ENCODE results near the gene MYL1. TPM values are rescaled to one million over a fixed set of nuclear protein-coding genes. Genes with fewer than 3 reads are reported as not detected.

The MYL1 gene
- not detected in 2 replicates for total RNA-seq (2014; rRNA removed; shearing (Covaris generic))
- not detected in 2 replicates for polyA plus RNA-seq (2014; cell fraction: nucleus; rRNA removed)

DNA sequence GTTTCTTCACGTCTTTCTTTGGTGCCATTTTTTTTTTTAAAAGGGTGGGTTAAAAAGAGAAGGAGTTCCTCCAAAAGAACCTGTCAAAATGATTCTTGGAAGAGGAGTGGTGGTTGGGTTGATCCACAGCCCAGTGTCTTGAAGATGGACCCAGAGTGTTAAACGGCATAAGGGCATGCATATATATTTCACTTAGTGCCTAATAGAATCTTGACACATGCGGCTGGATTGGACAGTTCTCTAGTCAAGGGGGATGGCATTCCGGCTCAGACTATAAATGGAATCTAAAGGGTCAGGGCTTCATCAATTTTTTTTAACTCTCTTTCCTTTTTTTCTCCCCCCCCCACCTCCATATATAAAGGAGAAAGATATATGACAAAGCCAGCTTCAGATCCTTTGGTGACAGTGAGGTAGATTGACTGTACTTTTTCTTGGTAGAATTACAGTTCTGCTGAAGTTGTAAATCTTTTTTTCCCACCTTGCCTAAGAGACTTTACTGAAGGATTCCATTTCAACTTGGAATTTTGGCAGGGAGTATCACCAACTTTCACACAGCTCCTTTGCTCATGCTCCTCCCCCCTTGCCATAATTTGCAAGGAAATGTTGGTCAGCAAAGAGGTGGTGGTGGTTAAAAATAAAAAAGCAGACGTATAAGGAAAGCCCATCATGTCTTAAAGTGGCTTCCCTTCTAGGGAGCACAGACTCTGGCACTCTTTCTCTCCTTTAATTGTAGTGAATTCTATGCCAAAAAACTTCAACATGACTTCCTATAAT lies at the start of gene MYL1:
Gene MYL1, minus strand, starts transcription at position 160 of the 774 bp plus-strand sequence. Its CDS starts 132 bp downstream, at position 28.
- DNase-seq (ENCODE audit: extremely low read depth, low read depth): no peak

DNA sequence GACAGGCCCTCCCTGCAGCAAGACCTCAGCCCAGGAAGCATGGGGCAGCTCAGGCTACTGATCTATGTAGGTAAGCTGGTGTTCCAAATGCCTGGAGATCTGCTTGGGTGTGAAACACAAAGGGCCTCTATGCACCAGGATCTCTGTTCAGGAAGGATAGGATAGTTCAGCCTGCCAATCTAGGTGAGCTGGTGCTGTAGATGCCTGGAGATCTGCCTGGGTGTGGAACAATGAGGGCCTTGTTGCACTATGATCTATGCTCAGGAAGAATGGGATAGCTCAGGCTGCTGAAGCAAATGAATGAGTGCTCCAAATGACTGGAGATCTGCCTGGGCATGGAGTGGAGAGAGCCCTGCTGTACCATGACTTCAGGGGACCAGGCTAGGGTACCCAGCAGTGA lies 48.9 kb upstream of the MYL1 start:
- no peak for DNase-seq (ENCODE audit: extremely low read depth, low read depth)

DNA sequence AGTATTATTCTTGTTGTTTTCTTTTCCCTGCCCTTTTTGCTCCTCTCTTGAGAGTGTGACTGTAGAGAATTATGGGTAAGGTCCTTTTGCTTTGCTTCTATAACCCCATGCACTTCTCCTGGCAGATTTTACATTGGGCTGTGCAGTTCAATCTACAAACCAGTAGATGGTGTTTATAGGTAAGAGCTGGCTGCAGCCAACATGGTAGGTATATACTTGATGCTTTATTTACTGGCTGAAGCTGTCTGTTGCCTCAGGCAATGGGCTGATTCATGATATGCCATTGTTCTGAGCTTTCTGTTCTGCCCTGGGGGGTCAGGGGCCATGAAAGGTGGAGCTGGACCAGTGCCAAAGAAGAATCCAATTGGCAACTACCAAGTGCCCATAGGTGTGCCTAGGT lies 48.3 kb upstream of the MYL1 start:
- no peak for DNase-seq (ENCODE audit: extremely low read depth, low read depth)

DNA sequence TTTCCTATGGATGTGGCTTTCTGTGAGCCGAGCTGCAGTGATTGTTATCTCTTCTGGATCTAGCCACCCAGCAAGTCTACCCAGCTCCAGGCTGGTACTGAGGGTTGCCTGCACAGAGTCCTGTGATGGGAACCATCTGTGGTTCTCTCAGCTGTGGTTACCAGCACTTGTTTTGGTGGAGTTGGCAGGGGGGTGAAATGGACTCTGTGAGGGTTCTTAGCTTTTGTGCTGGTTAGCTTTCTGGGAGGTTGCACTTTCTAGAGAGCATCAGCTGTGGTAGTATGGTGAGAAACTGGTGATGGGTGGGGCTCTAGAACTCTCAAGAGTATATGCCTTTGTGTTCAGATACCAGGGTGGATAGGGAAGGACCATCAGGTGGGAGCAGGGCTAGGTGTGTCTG lies 45.4 kb upstream of the MYL1 start:
- no peak for DNase-seq (ENCODE audit: extremely low read depth, low read depth)

DNA sequence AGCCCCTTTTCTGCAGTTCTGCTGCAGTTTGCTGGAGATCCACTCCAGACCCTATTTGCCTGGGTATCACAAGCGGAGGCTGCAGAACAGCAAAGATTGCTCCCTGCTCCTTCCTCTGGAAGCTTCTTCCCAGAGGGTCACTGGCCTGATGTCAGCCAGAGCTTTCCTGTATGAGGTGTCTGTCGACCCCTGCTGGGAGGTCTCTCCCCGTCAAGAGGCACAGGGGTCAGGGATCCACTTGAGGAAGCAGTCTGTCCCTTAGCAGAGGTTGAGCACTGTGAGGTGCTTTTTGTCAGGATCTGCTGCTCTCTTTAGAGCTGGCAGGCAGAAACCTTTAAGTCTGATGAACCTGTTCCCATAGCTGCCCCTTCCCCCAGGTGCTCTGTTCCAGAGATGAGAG lies 42.0 kb upstream of the MYL1 start:
- DNase-seq (ENCODE audit: extremely low read depth, low read depth): no peak

DNA sequence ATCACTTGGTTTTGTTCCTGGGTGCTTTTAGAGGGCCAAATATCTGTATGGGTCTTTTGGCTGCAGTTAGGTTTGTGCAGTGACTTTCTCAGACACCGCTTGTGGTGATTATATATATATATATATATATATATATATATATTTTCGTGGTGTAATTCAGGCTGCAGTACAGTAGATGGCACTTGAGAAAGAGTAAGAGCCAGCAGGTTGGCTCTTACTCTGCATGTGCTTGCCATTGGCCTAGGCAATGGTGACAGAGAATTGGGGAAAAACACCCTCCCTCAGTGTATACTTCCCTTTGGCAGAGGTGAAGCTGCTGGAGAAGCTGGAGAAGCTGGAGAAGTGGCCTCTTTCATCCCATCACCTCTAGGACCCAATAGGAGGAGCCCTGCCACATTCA lies 22.2 kb upstream of the MYL1 start:
- DNase-seq (ENCODE audit: extremely low read depth, low read depth): no peak

DNA sequence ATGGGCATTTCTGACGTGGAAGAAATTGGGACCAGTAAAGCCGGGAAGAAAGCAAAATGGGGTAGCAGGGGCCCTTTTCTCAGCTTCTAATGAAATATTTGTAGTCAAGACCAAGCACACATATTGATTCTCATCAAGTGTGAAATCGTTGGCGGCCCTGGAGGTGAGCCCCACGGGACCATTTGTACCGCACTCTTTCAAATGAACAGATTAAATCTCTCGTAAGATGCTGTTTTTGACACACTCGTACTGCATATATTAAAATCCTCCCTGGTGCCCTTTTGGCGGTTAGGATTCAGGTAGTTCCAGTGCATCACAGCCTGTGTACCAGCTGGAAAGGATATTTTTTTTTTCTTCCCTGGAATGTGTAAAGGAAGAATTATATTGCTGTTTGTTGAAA lies 9.9 kb upstream of the MYL1 start:
- no peak for DNase-seq (ENCODE audit: extremely low read depth, low read depth)

DNA sequence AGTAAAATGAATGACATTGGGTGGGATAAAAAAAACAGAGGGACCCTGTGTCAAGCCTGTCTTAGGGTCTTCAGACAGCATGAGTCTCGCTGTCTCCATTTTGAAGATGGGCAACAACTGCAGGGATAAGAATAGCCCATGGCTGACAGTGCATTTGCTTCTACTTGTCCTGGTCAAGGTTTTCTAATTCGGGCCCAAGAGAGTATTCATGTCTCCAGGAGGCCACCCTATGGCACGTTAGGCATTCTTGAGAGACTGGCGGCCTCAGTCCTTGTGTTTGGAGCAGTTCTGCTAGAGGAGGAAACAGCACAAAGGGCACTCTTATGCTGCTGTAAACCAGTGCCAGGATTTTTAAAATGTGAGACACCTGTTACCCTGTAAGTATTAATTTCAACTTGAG lies 9.5 kb upstream of the MYL1 start:
- no peak for DNase-seq (ENCODE audit: extremely low read depth, low read depth)

DNA sequence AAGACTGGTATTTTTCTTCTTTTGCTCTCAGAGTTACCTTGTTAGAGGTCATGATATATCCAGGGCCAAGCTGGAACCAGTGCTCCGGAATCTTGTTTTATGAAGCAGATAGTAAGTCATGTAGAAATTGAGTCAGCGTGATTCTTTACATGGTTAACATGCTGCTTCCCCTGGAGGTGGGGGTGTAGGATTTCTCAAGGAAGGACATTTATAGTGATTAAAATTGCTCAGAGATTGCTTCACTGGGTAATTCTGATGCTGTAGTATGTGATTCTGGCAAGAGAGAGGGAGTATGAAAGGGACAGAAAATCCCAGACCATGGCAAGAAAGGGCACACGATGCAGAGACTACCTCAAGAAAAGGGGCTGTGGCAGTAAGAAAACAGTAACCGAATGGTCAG lies 8.0 kb upstream of the MYL1 start:
- DNase-seq (ENCODE audit: extremely low read depth, low read depth): no peak

DNA sequence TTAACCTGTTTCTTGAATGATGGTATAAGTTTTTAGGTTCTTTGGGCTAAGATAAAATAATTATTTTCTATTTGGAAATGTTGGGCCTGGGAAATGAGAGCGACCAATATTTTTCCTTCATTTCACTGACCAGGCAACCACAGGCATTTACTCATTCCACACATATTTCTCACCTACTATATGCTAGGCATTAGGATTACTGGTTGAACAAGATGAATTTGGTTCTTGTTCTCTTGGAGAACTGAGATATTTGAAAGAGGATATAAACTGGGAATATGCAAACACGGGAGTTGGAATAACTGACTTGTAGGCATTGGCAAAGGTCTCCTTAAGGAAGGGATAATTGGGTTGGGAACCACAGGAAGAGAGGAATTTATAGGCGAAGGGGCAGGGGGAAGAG lies 3.9 kb upstream of the MYL1 start:
- DNase-seq (ENCODE audit: extremely low read depth, low read depth): no peak

DNA sequence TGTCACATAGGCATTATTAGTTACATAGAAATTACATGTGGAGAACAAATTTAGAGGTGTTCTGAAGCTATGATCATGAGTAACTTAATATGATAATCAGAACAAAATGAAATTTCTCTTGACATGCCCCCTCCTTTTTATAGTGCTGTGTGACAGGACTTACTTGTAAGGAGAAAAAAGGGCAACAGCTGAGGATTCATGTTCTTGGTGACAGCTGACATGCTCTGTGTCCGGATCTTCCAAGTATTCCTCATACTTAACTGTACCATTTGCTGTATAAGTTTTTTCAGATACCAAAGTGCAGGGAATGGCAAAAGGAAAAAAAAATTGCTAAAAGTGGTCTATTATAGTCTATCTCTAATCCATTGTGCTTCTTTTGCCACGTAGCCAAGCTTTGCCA lies 3.5 kb upstream of the MYL1 start:
- no peak for DNase-seq (ENCODE audit: extremely low read depth, low read depth)

DNA sequence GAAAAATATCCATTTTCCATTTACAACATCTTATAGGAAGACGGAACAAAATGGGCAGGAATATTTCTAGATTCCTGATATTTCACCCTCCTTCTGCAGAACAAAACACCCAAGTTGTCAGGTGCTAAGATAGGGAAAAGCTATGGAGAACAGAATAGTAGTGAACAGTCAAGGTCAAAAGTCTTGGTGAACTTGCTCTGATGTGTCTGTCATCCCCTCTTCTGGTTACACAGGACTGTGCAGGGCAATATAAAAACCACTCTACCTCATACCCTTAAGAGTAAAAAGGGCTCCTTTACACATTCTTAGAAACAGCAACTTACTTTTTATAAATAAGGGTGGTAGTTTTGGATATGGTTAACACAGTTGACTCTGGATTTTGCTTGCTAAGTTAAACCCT lies 4.4 kb downstream of the MYL1 start:
- DNase-seq (ENCODE audit: extremely low read depth, low read depth): no peak

DNA sequence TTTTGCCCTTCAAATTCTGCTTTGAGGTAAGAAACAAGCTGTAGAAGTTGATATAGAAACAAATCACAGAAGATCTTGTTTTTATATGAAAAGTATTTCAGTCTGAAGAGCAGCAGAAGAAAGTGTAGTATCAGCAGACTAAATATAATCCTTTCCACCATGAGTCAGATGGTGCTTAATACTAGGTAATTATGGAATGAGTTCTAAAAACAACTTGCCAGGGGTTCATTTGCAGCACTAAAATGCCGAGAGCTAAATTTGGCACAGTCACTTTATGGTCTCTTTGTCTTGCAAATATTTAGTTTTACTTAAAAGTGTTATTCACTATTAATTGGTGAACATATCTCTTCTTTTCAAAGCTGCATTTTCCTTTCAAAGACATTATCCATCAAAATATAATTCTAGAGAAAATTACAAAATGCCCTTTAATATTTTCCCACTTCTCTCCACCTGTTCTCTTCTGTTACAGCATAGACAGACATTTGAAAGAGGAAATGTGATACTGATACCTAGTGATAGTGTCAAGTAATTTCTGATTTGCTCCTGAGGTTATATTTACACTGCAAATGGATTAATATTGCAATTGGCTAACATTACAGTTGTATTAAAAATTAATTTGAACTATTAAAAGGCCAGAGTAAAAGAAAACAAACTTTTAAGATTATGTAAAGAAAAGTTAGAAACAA lies 5.3 kb downstream of the MYL1 start:
- DNase-seq (ENCODE audit: extremely low read depth, low read depth): no peak

DNA sequence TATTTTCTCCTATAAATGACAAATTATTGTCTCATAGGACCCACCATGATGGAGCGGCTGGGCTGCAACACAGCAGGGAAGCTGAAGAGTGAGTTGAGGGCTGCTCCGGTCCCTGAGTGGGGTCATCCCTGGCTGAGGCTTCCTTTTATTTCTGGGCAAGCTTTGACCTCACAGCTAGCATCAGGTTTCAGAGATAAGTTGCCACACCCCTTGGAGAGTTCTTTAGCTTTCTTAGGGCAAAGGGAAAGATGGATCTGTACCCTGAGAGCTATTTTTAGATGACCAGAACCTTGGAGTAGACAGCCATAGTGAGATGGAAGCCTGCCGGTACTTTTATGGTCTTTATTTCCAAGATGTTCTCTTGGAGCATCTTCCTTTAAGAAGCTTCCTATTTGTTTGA lies 11.5 kb downstream of the MYL1 start:
- no peak for DNase-seq (ENCODE audit: extremely low read depth, low read depth)

DNA sequence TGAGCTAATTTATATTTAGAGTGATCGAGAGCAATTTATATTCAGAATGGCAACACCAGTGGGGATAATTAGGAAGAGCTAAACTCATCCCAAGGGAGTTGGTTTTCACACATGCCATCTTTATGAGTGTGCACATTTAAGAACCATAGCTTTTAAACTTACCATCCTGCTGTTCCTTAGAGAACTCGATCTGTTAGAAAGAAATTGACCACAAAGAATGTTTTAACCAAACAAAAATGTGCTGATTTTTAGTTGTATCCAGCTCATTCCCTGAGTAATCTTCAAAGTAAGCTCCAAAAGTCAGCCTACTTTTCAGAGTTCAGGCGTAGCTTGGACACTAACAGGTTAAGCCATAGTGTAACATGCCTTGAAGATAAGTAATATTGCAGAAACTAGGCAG lies 12.6 kb downstream of the MYL1 start:
- DNase-seq (ENCODE audit: extremely low read depth, low read depth): no peak

DNA sequence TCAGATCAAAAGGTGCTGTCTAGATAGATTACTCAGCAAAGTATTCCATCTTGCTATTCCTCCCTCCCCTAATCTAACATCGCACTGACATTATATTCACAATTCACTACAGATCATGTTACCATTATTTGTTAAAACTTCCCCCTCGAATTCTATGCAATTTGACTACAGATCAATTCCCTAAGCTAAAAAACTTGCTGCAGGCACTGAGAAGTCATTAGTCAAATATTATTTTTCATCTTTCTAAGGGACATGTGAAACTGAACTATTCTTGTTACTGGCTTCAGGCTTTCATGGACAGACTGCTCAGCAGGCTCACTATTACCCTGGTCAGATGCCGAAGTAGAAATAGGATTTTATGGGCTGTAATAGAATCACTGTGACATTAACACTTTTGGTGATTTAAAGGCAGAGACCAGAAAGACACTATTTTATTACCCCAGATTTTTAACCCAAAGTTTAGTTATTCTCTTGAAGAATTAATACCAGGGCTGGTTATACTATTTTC lies 15.1 kb downstream of the MYL1 start:
- no peak for DNase-seq (ENCODE audit: extremely low read depth, low read depth)

DNA sequence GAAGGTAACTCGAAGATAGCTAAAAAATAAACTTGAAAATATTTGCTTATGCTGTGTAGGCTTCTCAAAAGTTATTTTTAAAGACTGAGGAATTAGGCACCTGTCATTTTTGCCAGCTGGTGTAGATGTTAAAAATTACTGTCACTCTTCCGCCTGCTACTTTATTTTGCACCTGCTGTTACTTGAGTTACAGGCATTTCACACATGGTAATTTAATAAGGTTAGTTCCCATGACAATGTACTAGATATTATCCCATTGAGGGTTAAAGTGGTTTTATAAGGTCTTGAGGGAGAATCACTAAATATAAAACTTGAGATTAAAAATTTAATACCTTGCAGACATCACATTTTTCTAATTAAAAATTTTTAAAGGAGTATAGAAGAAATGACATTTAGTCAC lies 26.6 kb downstream of the MYL1 start:
- DNase-seq (ENCODE audit: extremely low read depth, low read depth): no peak

DNA sequence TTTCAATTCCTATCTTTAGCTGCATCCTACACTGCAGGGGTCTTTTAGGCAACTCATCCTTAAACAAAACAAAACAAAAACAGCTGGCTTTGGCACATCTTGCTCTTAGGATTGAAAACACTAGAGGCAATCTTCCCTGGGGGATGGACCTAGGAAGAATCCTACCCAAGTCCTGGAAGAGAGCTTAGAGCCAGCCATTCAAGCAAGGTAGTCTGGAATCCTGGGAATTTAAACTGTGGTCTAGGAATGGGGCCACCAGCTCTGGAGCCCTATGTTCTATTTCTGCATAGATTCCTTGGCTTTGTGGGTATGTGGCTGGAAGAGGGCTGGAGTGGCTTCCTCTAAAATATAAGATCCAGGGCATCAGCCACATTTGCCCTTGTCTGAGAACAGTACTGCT lies 27.7 kb downstream of the MYL1 start:
- no peak for DNase-seq (ENCODE audit: extremely low read depth, low read depth)

DNA sequence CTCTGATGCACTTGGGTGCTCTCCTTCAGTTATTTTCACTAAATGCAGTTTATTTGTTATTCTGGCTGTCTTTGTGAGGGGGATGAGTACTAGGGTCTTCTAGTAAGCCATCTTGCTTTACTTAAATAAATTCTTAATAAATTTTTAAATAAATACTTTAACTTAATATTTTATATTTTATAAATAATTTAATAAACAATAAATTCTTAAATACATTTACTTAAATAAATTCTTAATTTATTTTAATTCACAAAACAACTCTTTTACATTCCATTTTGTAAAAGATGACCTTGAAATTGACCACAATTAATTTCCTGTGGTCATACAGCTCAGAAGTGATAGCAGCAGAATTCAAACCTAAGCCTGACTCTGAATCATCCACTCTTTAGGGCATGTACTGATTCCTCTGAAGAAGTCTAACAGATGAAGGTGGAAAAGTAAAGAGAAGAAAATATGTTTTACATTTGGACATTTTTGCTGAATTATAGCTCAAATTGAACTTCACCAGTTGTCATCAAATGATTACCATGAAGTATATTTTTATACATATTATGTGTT lies 28.8 kb downstream of the MYL1 start:
- no peak for DNase-seq (ENCODE audit: extremely low read depth, low read depth)

DNA sequence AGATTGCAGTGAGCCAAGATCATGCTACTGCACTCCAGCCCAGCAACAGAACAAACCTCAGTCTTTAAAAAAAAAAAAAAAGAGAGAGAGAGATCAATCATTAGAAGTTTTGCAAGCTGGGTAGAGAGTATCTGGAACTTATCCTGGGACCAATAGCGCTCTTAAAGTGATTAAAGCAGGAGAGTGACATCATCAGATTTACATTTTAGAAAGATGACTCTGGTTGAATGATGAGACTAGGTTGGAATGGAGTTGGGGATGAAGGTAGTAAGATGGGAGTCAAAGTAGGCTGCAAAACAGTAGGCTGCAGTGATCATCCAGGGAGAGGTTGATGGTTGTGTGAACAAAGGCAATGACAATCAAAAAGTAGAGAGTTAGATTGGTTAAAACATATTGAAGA lies 37.8 kb downstream of the MYL1 start:
- DNase-seq (ENCODE audit: extremely low read depth, low read depth): no peak

DNA sequence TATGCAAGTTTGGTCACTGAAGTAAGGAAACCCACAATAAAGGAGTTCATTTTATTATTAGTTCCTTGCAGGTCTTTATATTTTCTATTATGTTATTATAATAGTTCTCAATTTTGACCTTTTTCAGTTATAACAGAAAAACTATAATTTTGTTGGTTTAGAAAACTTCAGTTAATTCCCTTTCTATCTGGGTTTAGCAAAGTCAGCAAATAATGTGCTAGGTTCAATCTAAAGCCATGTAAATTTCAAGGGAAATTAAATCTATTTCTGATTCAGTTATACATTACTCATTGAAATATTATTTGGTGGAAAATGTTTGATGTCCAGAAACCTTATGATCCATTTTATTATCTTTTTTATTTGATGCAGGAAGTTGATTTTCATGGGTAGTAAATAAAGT lies 43.7 kb downstream of the MYL1 start:
- DNase-seq (ENCODE audit: extremely low read depth, low read depth): no peak

DNA sequence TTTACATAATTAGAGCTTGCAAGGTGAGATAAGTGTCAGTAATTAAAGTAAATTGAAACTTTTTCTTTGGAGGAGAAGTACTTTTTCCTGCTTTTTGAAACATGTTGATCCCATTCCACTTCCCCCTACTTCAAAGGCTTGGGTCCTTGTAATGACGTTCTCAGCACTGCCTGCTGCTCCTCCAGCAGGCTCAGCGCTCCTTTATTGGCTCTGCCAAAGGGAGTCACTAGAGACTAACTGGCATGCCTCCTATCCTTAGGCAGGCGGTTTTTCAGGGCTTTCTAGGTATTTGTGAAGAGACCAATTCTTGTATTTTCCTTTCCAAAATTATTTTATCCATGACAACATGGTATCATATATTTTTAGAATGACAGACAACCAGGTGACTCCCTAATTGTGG lies 45.8 kb downstream of the MYL1 start:
- no peak for DNase-seq (ENCODE audit: extremely low read depth, low read depth)
